Measurements from ENCODE around the gene PLCD3. TPM values are rescaled to one million over a fixed set of nuclear protein-coding genes. Genes with fewer than 3 reads are reported as not detected.
A peak's percentile ranks its signal among the peaks of the same experiment; 100 is the strongest.

The PLCD3 gene
- total RNA-seq, 6 experiments from 2014 or later, result 77.2 to 112 (median 83.8) TPM

DNA sequence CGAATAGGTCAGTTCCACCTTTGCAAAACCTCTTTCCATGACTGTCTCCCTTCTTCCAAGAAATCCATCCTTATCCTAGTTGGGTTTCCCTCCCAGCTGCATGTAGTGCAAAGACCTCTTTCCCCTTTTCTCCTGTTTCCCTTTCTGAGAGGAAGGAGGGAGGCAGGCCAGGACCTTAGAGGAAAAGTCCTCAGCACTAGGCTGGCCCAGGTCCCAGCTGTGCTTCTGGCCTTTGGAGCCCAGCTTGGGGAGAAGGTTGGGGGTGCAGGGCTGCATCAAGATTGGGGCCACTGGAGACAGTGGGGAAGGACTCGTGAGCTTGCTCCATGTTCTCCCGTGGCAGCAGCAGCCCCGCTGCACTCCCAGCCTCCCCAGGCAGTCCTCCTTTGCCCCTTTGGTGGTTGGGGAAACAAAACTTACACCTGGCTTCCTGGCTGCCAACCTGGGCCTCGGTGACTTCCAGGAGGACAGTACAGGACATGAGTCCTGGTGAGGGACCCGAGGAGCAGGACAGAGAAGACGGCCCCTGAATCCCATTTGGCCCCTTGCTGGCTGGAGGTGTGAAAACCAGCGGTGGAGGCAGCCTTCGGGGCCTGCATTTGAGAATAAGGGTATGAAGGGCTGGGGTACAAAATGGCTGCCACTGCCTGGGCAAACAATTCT is 29.8 kb upstream of the PLCD3 start:
- TF ChIP-seq, protein P1, sequence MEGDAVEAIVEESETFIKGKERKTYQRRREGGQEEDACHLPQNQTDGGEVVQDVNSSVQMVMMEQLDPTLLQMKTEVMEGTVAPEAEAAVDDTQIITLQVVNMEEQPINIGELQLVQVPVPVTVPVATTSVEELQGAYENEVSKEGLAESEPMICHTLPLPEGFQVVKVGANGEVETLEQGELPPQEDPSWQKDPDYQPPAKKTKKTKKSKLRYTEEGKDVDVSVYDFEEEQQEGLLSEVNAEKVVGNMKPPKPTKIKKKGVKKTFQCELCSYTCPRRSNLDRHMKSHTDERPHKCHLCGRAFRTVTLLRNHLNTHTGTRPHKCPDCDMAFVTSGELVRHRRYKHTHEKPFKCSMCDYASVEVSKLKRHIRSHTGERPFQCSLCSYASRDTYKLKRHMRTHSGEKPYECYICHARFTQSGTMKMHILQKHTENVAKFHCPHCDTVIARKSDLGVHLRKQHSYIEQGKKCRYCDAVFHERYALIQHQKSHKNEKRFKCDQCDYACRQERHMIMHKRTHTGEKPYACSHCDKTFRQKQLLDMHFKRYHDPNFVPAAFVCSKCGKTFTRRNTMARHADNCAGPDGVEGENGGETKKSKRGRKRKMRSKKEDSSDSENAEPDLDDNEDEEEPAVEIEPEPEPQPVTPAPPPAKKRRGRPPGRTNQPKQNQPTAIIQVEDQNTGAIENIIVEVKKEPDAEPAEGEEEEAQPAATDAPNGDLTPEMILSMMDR (IDR thresholded peaks at IDR 0.05), result no peak
- Mint-ChIP-seq H3K36me3 (ENCODE audit: low read depth) (peaks cover 23% of the 10 kb centered on the region), H3K4me1 (ENCODE audit: low read depth) (peaks cover 47% of the 10 kb centered on the region), H3K9me3 (no peaks in the 10 kb centered on the region), H3K27ac (peak overlapping the region; percentile 99), H3K4me3 (peak overlapping the region; percentile 99), H3K27me3 (ENCODE audit: insufficient read depth) (no peaks in the 10 kb centered on the region)
- DNase-seq, result no peak

DNA sequence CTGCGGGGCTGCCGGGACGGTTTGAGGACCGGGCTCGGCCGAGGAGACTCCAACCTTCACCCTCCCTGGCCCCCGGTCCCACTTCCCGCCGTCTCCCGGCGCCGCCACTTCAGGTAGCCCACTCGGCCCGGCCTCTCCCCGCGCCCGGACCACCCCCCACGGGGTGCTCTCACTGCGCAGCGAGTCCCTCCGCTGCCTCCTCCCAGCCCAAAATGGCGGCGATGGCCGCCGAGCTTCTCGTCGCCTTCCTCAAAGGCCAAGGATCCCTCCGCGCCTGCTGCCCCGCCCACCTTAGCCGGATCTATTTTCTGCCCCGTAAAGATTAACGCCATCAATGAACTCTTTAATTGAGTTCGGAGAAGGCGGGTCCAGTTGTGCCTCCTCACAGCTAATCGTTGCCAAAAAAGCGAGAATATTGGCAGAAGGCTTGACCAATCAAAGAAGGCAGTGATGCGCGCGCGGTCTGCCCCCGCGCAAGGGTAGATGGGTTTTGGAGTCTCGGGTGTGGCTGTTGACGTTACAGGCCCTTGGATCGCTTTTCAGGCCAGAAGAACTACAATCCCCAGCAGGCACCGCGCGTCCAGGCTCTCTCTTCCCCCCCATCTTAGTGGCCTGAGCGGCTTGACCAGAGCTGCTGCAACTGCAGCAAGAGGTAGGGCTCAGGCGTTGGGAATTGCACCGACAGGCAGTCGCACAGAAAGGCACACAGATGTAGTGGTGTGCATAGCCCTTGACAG is 29.1 kb upstream of the PLCD3 start, which contains the start of gene HEXIM2:
Gene HEXIM2, plus strand, starts transcription at position 588 of the 737 bp plus-strand sequence. CDS start 919 bp downstream, outside the sequence.
- TF ChIP-seq, protein P1 (IDR thresholded peaks at IDR 0.05), result no peak
- Mint-ChIP-seq H3K36me3 (ENCODE audit: low read depth) (peaks cover 23% of the 10 kb centered on the region), H3K4me1 (ENCODE audit: low read depth) (peaks cover 47% of the 10 kb centered on the region), H3K27ac (peak within 1 kb of the TSS; percentile 99), H3K4me3 (peak within 1 kb of the TSS; percentile 99), H3K9me3 (no peaks in the 10 kb centered on the region), H3K27me3 (ENCODE audit: insufficient read depth) (no peaks in the 10 kb centered on the region)
- peak; percentile 100 for DNase-seq

DNA sequence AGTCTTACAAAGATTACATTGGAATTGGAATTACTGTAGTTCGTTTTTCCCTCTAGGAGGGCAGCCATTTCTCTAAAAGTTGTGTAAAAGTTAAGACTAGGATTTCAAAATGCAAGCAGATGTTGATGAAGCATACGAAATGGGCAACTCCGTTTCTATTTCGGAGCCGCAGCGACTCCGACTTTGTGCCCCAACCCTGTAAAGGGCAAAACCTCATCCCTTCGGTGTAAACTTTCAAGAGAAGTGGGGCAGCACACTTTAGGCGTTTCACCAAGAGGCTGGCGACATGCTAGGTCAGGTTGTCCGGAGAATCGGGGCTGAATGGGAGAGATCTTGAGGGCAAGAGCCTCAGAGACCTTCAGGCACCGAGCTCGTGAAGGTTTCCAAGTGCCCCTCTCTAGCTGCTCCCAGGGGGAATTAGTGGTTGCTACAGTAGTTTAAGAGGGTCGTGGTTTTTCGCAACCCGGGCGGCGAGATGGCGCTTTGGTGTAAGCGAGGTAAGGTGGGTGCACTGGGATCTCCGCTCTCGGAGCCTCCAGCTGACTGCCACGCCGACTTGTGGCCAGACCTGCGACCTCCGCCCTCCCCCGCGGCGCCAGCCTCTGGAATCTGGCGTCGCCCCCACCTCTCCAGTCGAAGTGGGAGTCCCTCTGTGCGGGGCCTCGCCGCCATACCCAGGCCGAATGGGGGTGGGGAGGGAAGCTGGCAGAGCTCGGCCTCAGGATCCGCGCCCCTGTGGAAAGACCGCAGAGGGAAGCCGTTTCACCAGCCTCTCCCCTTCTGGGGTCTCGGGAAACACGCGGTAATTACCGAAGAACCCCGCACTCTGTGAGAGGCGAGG is 28.4 kb upstream of the PLCD3 start:
- Mint-ChIP-seq H3K4me1 (ENCODE audit: low read depth) (peaks cover 47% of the 10 kb centered on the region), H3K27ac (peak overlapping the region; percentile 99), H3K36me3 (ENCODE audit: low read depth) (peaks cover 26% of the 10 kb centered on the region), H3K4me3 (peak overlapping the region; percentile 99), H3K9me3 (no peaks in the 10 kb centered on the region), H3K27me3 (ENCODE audit: insufficient read depth) (no peaks in the 10 kb centered on the region)
- DNase-seq, result peak; percentile 36
- TF ChIP-seq, protein P1 (IDR thresholded peaks at IDR 0.05), result peak; percentile 62; the same call in 1 of the 2 replicates

DNA sequence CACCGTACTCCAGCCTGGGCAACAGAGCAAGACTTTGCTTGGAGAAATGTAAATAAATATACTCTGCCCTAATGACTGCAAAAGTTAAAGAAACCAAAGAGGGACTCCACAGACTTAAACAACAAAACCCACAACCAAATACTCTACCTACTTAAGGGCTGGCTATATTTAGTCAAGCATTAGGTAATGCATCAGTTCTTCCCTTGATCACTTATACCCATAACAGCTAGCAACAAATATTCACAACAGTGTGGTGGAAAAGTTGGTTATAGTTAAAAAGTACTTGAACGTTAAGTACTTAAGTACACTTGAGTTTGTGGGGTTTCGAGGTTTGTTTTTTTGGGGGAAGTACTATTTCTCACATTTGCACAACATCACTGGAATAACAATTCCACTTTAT is 23.9 kb upstream of the PLCD3 start:
- Mint-ChIP-seq H3K4me1 (ENCODE audit: low read depth) (peaks cover 35% of the 10 kb centered on the region), H3K36me3 (ENCODE audit: low read depth) (peaks cover 30% of the 10 kb centered on the region), H3K27me3 (ENCODE audit: insufficient read depth) (0 out of 2 replicates have a peak, but pooled peaks cover 2% of the 10 kb centered on the region), H3K27ac (no peak overlapping the region), H3K9me3 (no peaks in the 10 kb centered on the region), H3K4me3 (no peak overlapping the region)
- DNase-seq, result no peak
- TF ChIP-seq, protein P1 (IDR thresholded peaks at IDR 0.05), result no peak

DNA sequence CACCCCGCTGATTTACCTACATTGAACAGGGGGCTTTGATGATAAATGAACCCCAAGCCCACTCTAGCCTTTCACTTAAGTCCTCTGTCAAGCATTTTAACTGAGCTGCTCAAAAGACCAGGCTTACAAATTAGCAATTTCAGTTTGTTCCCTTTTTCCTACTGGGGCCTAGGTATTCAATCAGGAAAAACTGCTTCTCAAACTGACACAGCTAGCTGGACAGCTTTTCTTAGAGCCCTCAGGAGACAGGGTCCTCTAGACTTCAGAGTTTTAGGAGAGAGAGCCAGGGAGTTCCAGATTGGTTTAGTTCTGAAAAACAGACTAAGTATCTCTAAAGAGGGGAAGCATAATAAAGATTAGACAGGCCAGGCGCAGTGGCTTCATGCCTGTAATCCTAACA is 23.2 kb upstream of the PLCD3 start:
- no peak overlapping the region for H3K27ac Mint-ChIP-seq
- TF ChIP-seq, protein P1 (IDR thresholded peaks at IDR 0.05), result no peak
- peaks cover 35% of the 10 kb centered on the region for H3K36me3 Mint-ChIP-seq (ENCODE audit: low read depth)
- no peak for DNase-seq
- no peaks in the 10 kb centered on the region for H3K9me3 Mint-ChIP-seq
- 0 out of 2 replicates have a peak, but pooled peaks cover 2% of the 10 kb centered on the region for H3K27me3 Mint-ChIP-seq (ENCODE audit: insufficient read depth)
- peaks cover 40% of the 10 kb centered on the region for H3K4me1 Mint-ChIP-seq (ENCODE audit: low read depth)
- no peak overlapping the region for H3K4me3 Mint-ChIP-seq

Data from HFFc6 (cell line).